Prostate gland (tissue), 2 donors: ENCODE results near the gene CETP. TPM values are rescaled to one million over a fixed set of nuclear protein-coding genes. Genes with fewer than 3 reads are reported as not detected.

Source experiments
- DNase-seq: peaks from one replicate; pipeline ENCODE4 v3.0.0-alpha.2; 2019; ENCODE audit warnings: low spot score
- H3K27ac ChIP-seq, 2 donors: fragments of 200-600 bp; sonication (generic); 2 replicates each; pipeline ENCODE4 v1.5.1; 2017 to 2019
- H3K27me3 ChIP-seq: fragments of 200-600 bp; sonication (generic); replicated peaks from 2 replicates; pipeline ENCODE4 v1.5.1; 2019; ENCODE audit not compliant: insufficient read depth
- H3K36me3 ChIP-seq, 2 donors: fragments of 200-600 bp; sonication (generic); 1 replicate in 1 of 2; 2 replicates in 1 of 2; pipeline versions ENCODE4 v1.5.1 to v1.8.1; 2017 to 2019
- H3K4me1 ChIP-seq: fragments of 200-600 bp; sonication (generic); replicated peaks from 2 replicates; pipeline ENCODE4 v1.5.1; 2019
- H3K4me3 ChIP-seq, 2 donors: fragments of 200-600 bp; sonication (generic); 2 replicates each; pipeline ENCODE4 v1.5.1; 2017 to 2019
- H3K9me3 ChIP-seq: fragments of 200-600 bp; sonication (generic); 2 replicates; pipeline ENCODE4 v1.5.1; 2017
- CTCF ChIP-seq, 4 experiments: fragments of 200-600 bp in 2 of 4; fragments of 450-650 bp in 2 of 4; sonication (generic) in 2 of 4; IDR thresholded peaks; 1 replicate in 3 of 4; 2 replicates in 1 of 4; pipeline ENCODE4 v1.5.1; 2016 to 2019; ENCODE audit warnings: antibody characterized with exemption in 4 of 4, mild to moderate bottlenecking in 2 of 4, moderate library complexity in 2 of 4
- POLR2A ChIP-seq: fragments of 450-650 bp; IDR thresholded peaks from one replicate; pipeline ENCODE4 v1.6.1; 2016; ENCODE audit warnings: antibody characterized with exemption, mild to moderate bottlenecking
- POLR2AphosphoS5 ChIP-seq: sonication (generic); formaldehyde crosslinking; IDR thresholded peaks from one replicate; pipeline ENCODE4 v1.6.1; 2017; ENCODE audit warnings: antibody characterized with exemption
- whole genome bisulfite sequencing: methylation state at CpG from one replicate; pipeline ENCODE4 v1.1.5; 2018; 5-methylcytosine and 5-hydroxymethylcytosine counted together
- intact Hi-C: fragments of 100-400 bp; cut with DNase I; formaldehyde crosslinking; loops from one replicate; pipeline ENCODE4 v1.14.2; 2022
- total RNA-seq, 2 donors: library from RNA; depleted of rRNA; stranded (reverse); fragments of >200 nt; gene quantifications; one replicate each; pipeline ENCODE4 v1.1.0, GENCODE V29; 2016

Gene CETP
- total RNA-seq, 2 donors from 2014 or later = 0.40 TPM; not detected in 1

GRCh38 chr16:56956756-56957155 lies 5.0 kb upstream of the CETP start:
- 51% methylated on average over 4 of the region's 4 CpGs for WGBS
- no peaks in the 10 kb centered on the region for H3K4me1 ChIP-seq
- no peaks in the 10 kb centered on the region for H3K27me3 ChIP-seq
- H3K36me3 ChIP-seq = no peaks in the 10 kb centered on the region
- no peaks in the 10 kb centered on the region for H3K9me3 ChIP-seq
- TF ChIP-seq POLR2A (no peak), POLR2AphosphoS5 (no peak), CTCF (IDR thresholded peaks at IDR 0.05) (no peak)
- H3K4me3 ChIP-seq = no peak overlapping the region
- no peak overlapping the region for H3K27ac ChIP-seq
- intact Hi-C loops = no loop called here
- DNase-seq = no peak

- no peaks in the 10 kb centered on the region for H3K36me3 ChIP-seq
Observed at GRCh38 chr16:56960681-56961281, 969 bp upstream of the CETP start.

GRCh38 chr16:56961386-56961785 lies 364 bp upstream of the CETP start:
- no peak overlapping the region for H3K27ac ChIP-seq
- intact Hi-C loops = no loop called here
- H3K36me3 ChIP-seq = no peaks in the 10 kb centered on the region
- no peak overlapping the region for H3K4me3 ChIP-seq
- DNase-seq = no peak
- no peaks in the 10 kb centered on the region for H3K9me3 ChIP-seq
- no peaks in the 10 kb centered on the region for H3K27me3 ChIP-seq
- TF ChIP-seq CTCF (IDR thresholded peaks at IDR 0.05) (no peak), POLR2AphosphoS5 (no peak), POLR2A (no peak)
- no peaks in the 10 kb centered on the region for H3K4me1 ChIP-seq
- WGBS = 77% methylated on average over 3 of the region's 3 CpGs

More at GRCh38 chr16:56960681-56961281, 969 bp upstream of the CETP start:
- H3K9me3 ChIP-seq = no peaks in the 10 kb centered on the region
- no peaks in the 10 kb centered on the region for H3K4me1 ChIP-seq
- no peaks in the 10 kb centered on the region for H3K27me3 ChIP-seq
- H3K27ac ChIP-seq = no peak overlapping the region
- intact Hi-C loops = no loop called here
- 85% methylated on average over 13 of the region's 13 CpGs for WGBS
- no peak for DNase-seq
- H3K4me3 ChIP-seq = no peak overlapping the region
- TF ChIP-seq CTCF (IDR thresholded peaks at IDR 0.05) (no peak), POLR2AphosphoS5 (no peak), POLR2A (no peak)

GRCh38 chr16:56964243-56965148 lies 2.7 kb downstream of the CETP start:
- Histone ChIP-seq H3K4me3 (no peak overlapping the region), H3K4me1 (no peaks in the 10 kb centered on the region), H3K27me3 (no peaks in the 10 kb centered on the region), H3K36me3 (no peaks in the 10 kb centered on the region), H3K27ac (no peak overlapping the region), H3K9me3 (no peaks in the 10 kb centered on the region)
- 53% methylated on average over 29 of the region's 30 CpGs for WGBS
- peak; percentile 54 for DNase-seq
- intact Hi-C loops = no loop called here
- peak; percentile 50 to 82 (median 70) for TF ChIP-seq CTCF (IDR thresholded peaks at IDR 0.05)
- TF ChIP-seq POLR2A = no peak
- no peak for TF ChIP-seq POLR2AphosphoS5
